ENCODE results near the gene JPH2.

DNA sequence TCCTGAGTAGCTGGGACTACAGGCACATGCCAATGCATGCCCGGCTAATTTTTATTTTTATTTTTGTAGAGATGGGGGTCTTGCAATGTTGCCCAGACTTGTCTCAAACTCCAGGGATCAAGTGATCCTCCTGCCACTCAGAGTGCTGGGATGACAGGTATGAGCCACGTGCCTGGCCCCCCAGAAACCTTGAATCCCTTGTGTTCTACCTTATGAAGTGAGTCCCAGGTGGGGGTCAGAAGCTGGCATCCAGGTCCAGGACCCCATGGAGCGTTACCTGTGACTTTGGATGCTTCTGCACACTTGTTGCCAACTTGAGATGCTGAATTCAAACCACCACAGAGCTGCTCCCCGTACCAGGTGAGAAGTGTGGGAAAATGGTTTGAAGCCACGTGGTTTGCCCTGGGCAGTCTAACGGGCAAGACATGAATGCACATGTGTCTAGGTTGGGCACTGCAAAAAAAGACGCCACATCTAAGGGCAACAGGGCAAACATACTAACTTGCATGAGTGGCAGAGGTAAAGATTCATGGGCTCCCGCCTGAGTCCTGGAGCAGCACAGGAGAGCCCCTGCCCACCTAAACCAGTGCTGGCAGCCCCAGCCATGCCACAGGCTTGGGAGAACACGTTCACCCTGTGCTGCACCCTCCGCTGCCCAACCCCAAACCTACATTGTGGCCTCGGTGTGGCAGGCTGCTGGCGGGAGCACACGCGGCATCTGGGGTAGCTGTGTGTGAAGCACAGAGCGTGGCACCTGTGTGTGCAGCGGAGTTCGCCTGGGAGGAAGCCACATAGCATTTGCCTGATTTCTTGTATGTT is 101.2 kb downstream of the JPH2 start:
- TF ChIP-seq ZBTB33 (IDR thresholded peaks at IDR 0.05), result no peak
- TF ChIP-seq MYC (IDR thresholded peaks at IDR 0.05; ENCODE audit: insufficient read depth, insufficient read length, insufficient replicate concordance, low read length, severe bottlenecking), result no peak
- TF ChIP-seq CTCF (IDR thresholded peaks at IDR 0.05 in 2 of 3, conservative IDR thresholded peaks at IDR 0.05 in 1 of 3; ENCODE audit: control insufficient read depth in 2 of 3, extremely low read depth in 1 of 3, insufficient read depth in 1 of 3, low read depth in 3 of 3, low read length in 3 of 3), result no peak
- no peak for TF ChIP-seq JUND (IDR thresholded peaks at IDR 0.05; ENCODE audit: low read depth, low read length)
- no peak for TF ChIP-seq EGR1 (IDR thresholded peaks at IDR 0.05; ENCODE audit: borderline replicate concordance in 1 of 2, low read depth in 2 of 2, low read length in 2 of 2)
- TF ChIP-seq NR2C1 (IDR thresholded peaks at IDR 0.05), result no peak
- TF ChIP-seq, protein P1, sequence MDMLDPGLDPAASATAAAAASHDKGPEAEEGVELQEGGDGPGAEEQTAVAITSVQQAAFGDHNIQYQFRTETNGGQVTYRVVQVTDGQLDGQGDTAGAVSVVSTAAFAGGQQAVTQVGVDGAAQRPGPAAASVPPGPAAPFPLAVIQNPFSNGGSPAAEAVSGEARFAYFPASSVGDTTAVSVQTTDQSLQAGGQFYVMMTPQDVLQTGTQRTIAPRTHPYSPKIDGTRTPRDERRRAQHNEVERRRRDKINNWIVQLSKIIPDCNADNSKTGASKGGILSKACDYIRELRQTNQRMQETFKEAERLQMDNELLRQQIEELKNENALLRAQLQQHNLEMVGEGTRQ (IDR thresholded peaks at IDR 0.05; ENCODE audit: borderline replicate concordance, low read depth, low read length), result no peak
- TF ChIP-seq, protein P2, sequence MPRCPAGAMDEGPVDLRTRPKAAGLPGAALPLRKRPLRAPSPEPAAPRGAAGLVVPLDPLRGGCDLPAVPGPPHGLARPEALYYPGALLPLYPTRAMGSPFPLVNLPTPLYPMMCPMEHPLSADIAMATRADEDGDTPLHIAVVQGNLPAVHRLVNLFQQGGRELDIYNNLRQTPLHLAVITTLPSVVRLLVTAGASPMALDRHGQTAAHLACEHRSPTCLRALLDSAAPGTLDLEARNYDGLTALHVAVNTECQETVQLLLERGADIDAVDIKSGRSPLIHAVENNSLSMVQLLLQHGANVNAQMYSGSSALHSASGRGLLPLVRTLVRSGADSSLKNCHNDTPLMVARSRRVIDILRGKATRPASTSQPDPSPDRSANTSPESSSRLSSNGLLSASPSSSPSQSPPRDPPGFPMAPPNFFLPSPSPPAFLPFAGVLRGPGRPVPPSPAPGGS (IDR thresholded peaks at IDR 0.05; ENCODE audit: borderline replicate concordance, insufficient read depth, low read depth, low read length, poor library complexity, severe bottlenecking), result no peak
- no peak for TF ChIP-seq MTA2 (IDR thresholded peaks at IDR 0.05; ENCODE audit: low read depth)
- TF ChIP-seq, protein P3, sequence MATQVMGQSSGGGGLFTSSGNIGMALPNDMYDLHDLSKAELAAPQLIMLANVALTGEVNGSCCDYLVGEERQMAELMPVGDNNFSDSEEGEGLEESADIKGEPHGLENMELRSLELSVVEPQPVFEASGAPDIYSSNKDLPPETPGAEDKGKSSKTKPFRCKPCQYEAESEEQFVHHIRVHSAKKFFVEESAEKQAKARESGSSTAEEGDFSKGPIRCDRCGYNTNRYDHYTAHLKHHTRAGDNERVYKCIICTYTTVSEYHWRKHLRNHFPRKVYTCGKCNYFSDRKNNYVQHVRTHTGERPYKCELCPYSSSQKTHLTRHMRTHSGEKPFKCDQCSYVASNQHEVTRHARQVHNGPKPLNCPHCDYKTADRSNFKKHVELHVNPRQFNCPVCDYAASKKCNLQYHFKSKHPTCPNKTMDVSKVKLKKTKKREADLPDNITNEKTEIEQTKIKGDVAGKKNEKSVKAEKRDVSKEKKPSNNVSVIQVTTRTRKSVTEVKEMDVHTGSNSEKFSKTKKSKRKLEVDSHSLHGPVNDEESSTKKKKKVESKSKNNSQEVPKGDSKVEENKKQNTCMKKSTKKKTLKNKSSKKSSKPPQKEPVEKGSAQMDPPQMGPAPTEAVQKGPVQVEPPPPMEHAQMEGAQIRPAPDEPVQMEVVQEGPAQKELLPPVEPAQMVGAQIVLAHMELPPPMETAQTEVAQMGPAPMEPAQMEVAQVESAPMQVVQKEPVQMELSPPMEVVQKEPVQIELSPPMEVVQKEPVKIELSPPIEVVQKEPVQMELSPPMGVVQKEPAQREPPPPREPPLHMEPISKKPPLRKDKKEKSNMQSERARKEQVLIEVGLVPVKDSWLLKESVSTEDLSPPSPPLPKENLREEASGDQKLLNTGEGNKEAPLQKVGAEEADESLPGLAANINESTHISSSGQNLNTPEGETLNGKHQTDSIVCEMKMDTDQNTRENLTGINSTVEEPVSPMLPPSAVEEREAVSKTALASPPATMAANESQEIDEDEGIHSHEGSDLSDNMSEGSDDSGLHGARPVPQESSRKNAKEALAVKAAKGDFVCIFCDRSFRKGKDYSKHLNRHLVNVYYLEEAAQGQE (IDR thresholded peaks at IDR 0.05; ENCODE audit: low read depth, low read length), result no peak
- no peak for TF ChIP-seq ESRRA (IDR thresholded peaks at IDR 0.05; ENCODE audit: low read length)
- TF ChIP-seq EZH2 (IDR thresholded peaks at IDR 0.05; ENCODE audit: borderline replicate concordance, control insufficient read depth, low read depth, low read length), result no peak

All from GM12878 (cell line).